Progenitor cell of endocrine pancreas (in vitro differentiated cells): Measurements from ENCODE around the gene FGF5. TPM values are rescaled to one million over a fixed set of nuclear protein-coding genes. Genes with fewer than 3 reads are reported as not detected.

Experiments
- DNase-seq: peaks from one replicate; pipeline ENCODE4 v3.0.0; 2021; ENCODE audit warnings: low spot score; ENCODE audit not compliant: unreplicated experiment
- H3K27ac Mint-ChIP-seq: 2 replicates; pipeline ENCODE4 v1.8.0; 2021; ENCODE audit warnings: mild to moderate bottlenecking, moderate library complexity, mixed read lengths
- H3K27me3 Mint-ChIP-seq: 2 replicates; pipeline ENCODE4 v1.8.0; 2021; ENCODE audit warnings: mixed read lengths
- H3K36me3 Mint-ChIP-seq: 2 replicates; pipeline ENCODE4 v1.8.0; 2022; ENCODE audit warnings: mixed read lengths; ENCODE audit not compliant: insufficient read depth
- H3K4me1 Mint-ChIP-seq: 2 replicates; pipeline ENCODE4 v1.8.0; 2021; ENCODE audit warnings: low read depth, mixed read lengths
- H3K4me3 Mint-ChIP-seq: 2 replicates; pipeline ENCODE4 v1.8.0; 2021; ENCODE audit warnings: low read depth, mild to moderate bottlenecking, moderate library complexity, mixed read lengths
- H3K9me3 Mint-ChIP-seq: 2 replicates; pipeline ENCODE4 v1.8.0; 2021; ENCODE audit warnings: low read depth, mixed read lengths
- CTCF ChIP-seq: fragments of 200-600 bp; sonication (generic); IDR thresholded peaks from one replicate; pipeline ENCODE4 v1.5.0; 2021; ENCODE audit warnings: antibody characterized with exemption, mild to moderate bottlenecking; ENCODE audit not compliant: unreplicated experiment
- total RNA-seq: library from RNA; stranded (reverse); gene quantifications from 2 replicates; pipeline ENCODE4 v1.2.1, GENCODE V29; 2021

The FGF5 gene
- total RNA-seq, 1 donor from 2014 or later = 0.14 TPM

- Mint-ChIP-seq H3K27me3 (peaks cover 17% of the 10 kb centered on the region), H3K36me3 (no peaks in the 10 kb centered on the region), H3K27ac (no peak overlapping the region), H3K9me3 (no peaks in the 10 kb centered on the region), H3K4me1 (peaks cover 7% of the 10 kb centered on the region), H3K4me3 (no peak overlapping the region)
- no peak for DNase-seq
- no peak for TF ChIP-seq CTCF
Measured at GRCh38 chr4:80334568-80334967, 68.1 kb downstream of the FGF5 start.

- H3K27ac Mint-ChIP-seq = no peak overlapping the region
- TF ChIP-seq CTCF = no peak
- peaks cover 7% of the 10 kb centered on the region for H3K4me1 Mint-ChIP-seq
- H3K27me3 Mint-ChIP-seq = peaks cover 17% of the 10 kb centered on the region
- H3K9me3 Mint-ChIP-seq = no peaks in the 10 kb centered on the region
- no peak for DNase-seq
- H3K4me3 Mint-ChIP-seq = peak overlapping the region; percentile 90
- H3K36me3 Mint-ChIP-seq = no peaks in the 10 kb centered on the region
Measured at GRCh38 chr4:80335226-80335553, 68.7 kb downstream of the FGF5 start.

- DNase-seq = peak; percentile 67
Measured at GRCh38 chr4:80335554-80336358, 69.3 kb downstream of the FGF5 start, which contains the start of gene CFAP299. Gene CFAP299, plus strand, starts transcription at chr4:80335730.

DNA sequence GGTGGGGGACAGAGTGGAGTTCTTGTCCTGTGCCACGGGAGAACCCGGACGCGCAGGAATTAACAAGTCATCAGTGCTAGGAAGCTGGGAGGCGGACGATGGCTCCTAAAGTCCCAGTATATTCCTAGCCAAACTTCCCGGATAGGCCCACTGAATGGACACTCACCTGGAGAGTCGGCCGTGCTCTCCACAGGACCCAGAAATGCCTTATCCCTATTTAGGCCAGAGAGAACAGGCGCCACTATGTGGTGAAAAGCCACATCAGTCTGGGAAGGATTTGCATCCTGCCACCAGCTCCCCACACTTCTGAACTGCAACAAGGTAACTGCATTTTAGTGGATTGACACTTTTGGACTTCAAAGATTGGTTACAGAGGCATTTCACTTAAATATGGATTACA, 70.1 kb downstream of the FGF5 start:
- Mint-ChIP-seq H3K4me1 (peaks cover 7% of the 10 kb centered on the region), H3K27ac (no peak overlapping the region), H3K9me3 (no peaks in the 10 kb centered on the region), H3K27me3 (peaks cover 17% of the 10 kb centered on the region), H3K36me3 (no peaks in the 10 kb centered on the region), H3K4me3 (peak overlapping the region; percentile 90)
- DNase-seq = no peak
- TF ChIP-seq CTCF = peak; percentile 49

More at GRCh38 chr4:80335554-80336358, 69.3 kb downstream of the FGF5 start, which contains the start of gene CFAP299:
- peak within 1 kb of the TSS; percentile 73 for H3K27ac Mint-ChIP-seq
- H3K27me3 Mint-ChIP-seq = peaks cover 17% of the 10 kb centered on the region
- peak; percentile 78 for TF ChIP-seq CTCF
- H3K9me3 Mint-ChIP-seq = no peaks in the 10 kb centered on the region
- H3K4me1 Mint-ChIP-seq = peaks cover 7% of the 10 kb centered on the region
- no peaks in the 10 kb centered on the region for H3K36me3 Mint-ChIP-seq
- H3K4me3 Mint-ChIP-seq = peak within 1 kb of the TSS; percentile 90

GRCh38 chr4:80340036-80340435, 73.6 kb downstream of the FGF5 start:
- no peak for DNase-seq
- no peak overlapping the region for H3K27ac Mint-ChIP-seq
- TF ChIP-seq CTCF = no peak

More at GRCh38 chr4:80340036-80340435, 73.6 kb downstream of the FGF5 start:
- H3K9me3 Mint-ChIP-seq = peaks cover 16% of the 10 kb centered on the region
- peaks cover 32% of the 10 kb centered on the region for H3K27me3 Mint-ChIP-seq
- H3K4me1 Mint-ChIP-seq = peaks cover 7% of the 10 kb centered on the region
- H3K36me3 Mint-ChIP-seq = no peaks in the 10 kb centered on the region
- H3K4me3 Mint-ChIP-seq = no peak overlapping the region

Other genes with a start within 250 kb of the FGF5 start
- 46.9 and 49.9 TPM in 2 replicates for gene ANTXR2, start 193.4 kb upstream of the FGF5 start, total RNA-seq
- 0.31 and 0.38 TPM in 2 replicates for gene PRDM8, start 69.2 kb upstream of the FGF5 start, total RNA-seq
- 0.84 and 0.93 TPM in 2 replicates for gene CFAP299, start 69.1 kb downstream of the FGF5 start, total RNA-seq